ENCODE measurements around the gene ESYT2. TPM values are rescaled to one million over a fixed set of nuclear protein-coding genes. Genes with fewer than 3 reads are reported as not detected.

Gene ESYT2
- total RNA-seq, 4 donors from 2014 or later: 91.6 to 159 (median 100) TPM

DNA sequence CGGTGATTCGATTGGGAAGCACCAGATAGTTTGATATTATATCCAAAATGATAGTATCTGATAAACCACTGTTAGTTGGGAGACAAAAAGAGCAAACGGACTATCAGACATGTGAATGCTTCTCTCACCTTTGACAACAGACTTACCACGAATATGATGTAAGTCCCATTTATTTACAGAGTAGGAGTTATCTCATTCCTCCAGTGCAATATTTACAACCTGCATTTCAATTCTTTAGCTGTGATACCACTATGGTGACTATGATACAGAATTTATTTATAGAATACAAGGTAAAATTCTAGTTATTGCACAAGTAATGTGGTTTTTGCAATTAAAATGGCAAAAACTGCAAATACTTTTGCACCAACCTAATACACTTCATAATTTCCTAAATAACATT lies 61.6 kb downstream of the ESYT2 start:
- intact Hi-C loops (cut with DNase I; ENCODE audit: low total_unique reads): no loop called here
- TF ChIP-seq, protein P1, sequence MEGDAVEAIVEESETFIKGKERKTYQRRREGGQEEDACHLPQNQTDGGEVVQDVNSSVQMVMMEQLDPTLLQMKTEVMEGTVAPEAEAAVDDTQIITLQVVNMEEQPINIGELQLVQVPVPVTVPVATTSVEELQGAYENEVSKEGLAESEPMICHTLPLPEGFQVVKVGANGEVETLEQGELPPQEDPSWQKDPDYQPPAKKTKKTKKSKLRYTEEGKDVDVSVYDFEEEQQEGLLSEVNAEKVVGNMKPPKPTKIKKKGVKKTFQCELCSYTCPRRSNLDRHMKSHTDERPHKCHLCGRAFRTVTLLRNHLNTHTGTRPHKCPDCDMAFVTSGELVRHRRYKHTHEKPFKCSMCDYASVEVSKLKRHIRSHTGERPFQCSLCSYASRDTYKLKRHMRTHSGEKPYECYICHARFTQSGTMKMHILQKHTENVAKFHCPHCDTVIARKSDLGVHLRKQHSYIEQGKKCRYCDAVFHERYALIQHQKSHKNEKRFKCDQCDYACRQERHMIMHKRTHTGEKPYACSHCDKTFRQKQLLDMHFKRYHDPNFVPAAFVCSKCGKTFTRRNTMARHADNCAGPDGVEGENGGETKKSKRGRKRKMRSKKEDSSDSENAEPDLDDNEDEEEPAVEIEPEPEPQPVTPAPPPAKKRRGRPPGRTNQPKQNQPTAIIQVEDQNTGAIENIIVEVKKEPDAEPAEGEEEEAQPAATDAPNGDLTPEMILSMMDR (IDR thresholded peaks at IDR 0.05): no peak
- TF ChIP-seq POLR2A (IDR thresholded peaks at IDR 0.05): no peak
- Histone ChIP-seq H3K9me3 (no peaks in the 10 kb centered on the region), H3K27me3 (no peaks in the 10 kb centered on the region), H3K27ac (no peak overlapping the region), H3K36me3 (no peaks in the 10 kb centered on the region), H3K4me3 (no peak overlapping the region), H3K4me1 (no peaks in the 10 kb centered on the region)
- DNase-seq: no peak

DNA sequence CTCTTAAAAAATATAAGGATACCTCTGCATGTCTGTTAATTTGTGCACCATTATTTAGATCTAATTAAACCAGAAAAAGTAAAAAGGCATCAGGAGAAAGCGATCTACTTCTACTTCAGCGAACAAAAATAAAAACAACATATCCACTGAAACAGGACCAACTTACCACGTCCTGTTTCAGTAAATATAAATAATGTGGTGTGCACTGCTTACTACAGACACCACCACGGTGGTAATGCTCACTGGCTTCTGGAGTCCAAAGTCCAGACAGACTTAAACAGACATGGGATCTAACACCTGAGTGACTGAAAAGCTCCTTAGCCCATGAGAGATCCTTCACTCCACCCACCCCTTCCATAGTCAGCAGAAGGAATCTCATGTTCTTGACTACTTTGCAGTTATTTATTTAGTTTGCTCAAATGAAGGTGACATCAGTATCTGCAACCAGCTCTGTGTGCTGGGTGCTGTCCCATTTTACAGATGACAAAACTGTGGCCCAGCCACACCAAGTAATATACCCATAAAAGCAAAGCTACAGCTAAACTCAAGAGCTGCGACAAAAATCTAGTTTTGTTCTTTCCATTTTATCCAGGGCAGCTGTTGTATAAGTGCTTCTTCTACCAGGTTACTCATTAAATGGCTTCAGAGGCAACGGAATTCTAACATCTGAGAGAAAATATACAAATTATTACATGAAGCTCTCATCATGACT lies 62.6 kb downstream of the ESYT2 start:
- Histone ChIP-seq H3K4me1 (no peaks in the 10 kb centered on the region), H3K27ac (no peak overlapping the region), H3K4me3 (no peak overlapping the region), H3K9me3 (no peaks in the 10 kb centered on the region), H3K36me3 (no peaks in the 10 kb centered on the region), H3K27me3 (no peaks in the 10 kb centered on the region)
- TF ChIP-seq POLR2A (IDR thresholded peaks at IDR 0.05): no peak
- TF ChIP-seq, protein P1 (IDR thresholded peaks at IDR 0.05): no peak
- no peak for DNase-seq
- intact Hi-C loops (cut with DNase I; ENCODE audit: low total_unique reads): no loop called here

DNA sequence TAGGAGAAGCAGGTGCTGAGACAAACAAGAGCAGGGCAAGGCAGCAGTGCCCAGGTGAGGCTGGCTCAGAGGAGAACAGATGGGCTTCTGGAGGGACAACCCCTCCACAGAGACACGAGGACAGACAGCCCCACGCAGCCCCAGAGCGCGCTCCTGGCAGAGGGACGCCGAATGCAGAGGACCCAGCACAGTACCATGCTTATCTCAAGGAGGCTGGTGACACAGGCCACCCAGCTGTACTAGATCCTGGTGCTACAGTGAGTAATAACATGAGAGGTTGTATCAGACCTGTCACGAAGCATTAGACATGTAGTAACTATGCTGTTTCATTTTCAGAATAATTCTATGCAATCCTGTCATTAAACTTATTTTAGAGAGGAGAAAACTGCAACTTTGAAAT lies 64.3 kb downstream of the ESYT2 start:
- Histone ChIP-seq H3K4me1 (no peaks in the 10 kb centered on the region), H3K4me3 (no peak overlapping the region), H3K36me3 (no peaks in the 10 kb centered on the region), H3K9me3 (no peaks in the 10 kb centered on the region), H3K27me3 (no peaks in the 10 kb centered on the region), H3K27ac (no peak overlapping the region)
- intact Hi-C loops (cut with DNase I; ENCODE audit: low total_unique reads): no loop called here
- no peak for DNase-seq
- TF ChIP-seq, protein P1 (IDR thresholded peaks at IDR 0.05): no peak
- no peak for TF ChIP-seq POLR2A (IDR thresholded peaks at IDR 0.05)

DNA sequence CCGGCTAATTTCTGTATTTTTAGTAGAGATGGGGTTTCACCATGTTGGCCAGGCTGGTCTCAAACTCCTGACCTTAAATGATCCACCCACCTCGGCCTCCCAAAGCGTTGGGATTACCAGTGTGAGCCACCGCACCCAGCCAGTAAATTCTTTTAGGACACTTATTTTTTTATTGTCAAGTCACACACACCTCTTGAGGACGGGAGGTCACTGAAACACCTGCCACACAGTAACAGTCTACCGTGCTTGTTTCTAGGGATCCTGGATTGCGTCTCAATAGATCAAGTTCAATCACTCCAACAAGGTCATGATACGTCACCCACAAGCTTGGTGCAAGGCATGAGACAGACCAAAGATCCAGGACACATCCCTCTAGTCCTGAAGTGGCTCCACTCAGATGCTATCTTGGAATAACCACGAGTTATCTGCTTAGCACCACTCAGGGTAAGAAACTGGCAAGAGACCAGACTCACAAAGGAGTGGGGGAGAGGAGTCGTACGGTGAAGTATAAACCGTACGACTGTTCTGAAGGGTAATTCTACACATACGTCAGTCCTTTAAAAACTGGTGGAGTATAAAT lies 65.8 kb downstream of the ESYT2 start:
- H3K27ac ChIP-seq: no peak overlapping the region
- H3K36me3 ChIP-seq: no peaks in the 10 kb centered on the region
- no peaks in the 10 kb centered on the region for H3K4me1 ChIP-seq
- no peaks in the 10 kb centered on the region for H3K27me3 ChIP-seq
- intact Hi-C loops (cut with DNase I; ENCODE audit: low total_unique reads): no loop called here
- DNase-seq: no peak
- H3K4me3 ChIP-seq: no peak overlapping the region
- TF ChIP-seq POLR2A (IDR thresholded peaks at IDR 0.05): no peak
- TF ChIP-seq, protein P1 (IDR thresholded peaks at IDR 0.05): no peak
- no peaks in the 10 kb centered on the region for H3K9me3 ChIP-seq

DNA sequence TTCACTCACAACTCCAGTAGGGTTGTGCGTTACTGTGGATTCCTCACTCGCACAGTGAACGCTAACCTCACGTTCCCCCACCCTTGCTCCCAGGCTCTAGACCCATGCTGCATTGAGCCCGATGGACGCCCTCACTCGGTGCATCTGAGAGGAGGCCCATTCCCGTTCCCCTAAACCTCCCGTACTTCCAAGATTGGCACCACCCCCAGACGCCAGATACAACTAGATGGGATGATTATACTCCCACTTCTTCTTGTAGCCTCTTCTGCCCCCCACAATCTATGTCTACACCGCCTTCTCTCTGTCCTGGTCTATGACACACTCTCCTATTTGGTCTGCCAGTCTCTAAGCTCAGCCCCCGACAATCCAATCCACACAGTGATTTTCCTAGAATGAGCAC lies 67.4 kb downstream of the ESYT2 start:
- intact Hi-C loops (cut with DNase I; ENCODE audit: low total_unique reads): no loop called here
- TF ChIP-seq POLR2A (IDR thresholded peaks at IDR 0.05): no peak
- TF ChIP-seq, protein P1 (IDR thresholded peaks at IDR 0.05): no peak
- no peak overlapping the region for H3K27ac ChIP-seq
- no peaks in the 10 kb centered on the region for H3K27me3 ChIP-seq
- H3K9me3 ChIP-seq: no peaks in the 10 kb centered on the region
- no peaks in the 10 kb centered on the region for H3K4me1 ChIP-seq
- H3K4me3 ChIP-seq: no peak overlapping the region
- no peak for DNase-seq
- H3K36me3 ChIP-seq: no peaks in the 10 kb centered on the region

All from uterus (tissue), 4 donors.